Measurements from ENCODE around the gene ZNF275. TPM values are rescaled to one million over a fixed set of nuclear protein-coding genes. Genes with fewer than 3 reads are reported as not detected.

Gene ZNF275
- total RNA-seq, 1 experiment from 2014 or later: 13.4 TPM

DNA sequence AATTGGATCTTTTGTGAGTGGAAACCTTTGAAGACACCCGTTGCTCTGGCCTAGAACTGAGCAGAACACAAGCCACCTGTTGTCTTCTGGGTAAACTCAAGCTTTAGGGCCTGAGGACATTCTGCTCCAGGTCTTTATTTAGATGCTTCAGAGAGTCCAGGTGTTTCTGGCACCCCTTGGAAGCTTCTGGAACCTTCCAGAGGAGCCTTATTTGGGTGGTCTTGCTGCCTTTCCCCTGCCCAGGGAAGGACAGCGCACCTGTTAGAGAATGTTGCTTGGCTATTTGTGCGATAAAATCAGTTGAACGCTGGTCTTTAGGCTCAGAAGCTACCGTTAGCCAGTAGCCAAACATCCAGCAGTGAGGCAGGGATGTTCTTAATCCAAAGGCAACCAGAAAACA lies 3.0 kb downstream of the ZNF275 start:
- no peaks in the 10 kb centered on the region for H3K4me1 ChIP-seq
- no peak overlapping the region for H3K27ac ChIP-seq
- H3K27me3 ChIP-seq: no peaks in the 10 kb centered on the region
- no peak for DNase-seq
- H3K4me3 ChIP-seq: no peak overlapping the region
- peaks cover 2% of the 10 kb centered on the region; the same call in 1 of the 2 replicates for H3K36me3 ChIP-seq
- no peaks in the 10 kb centered on the region for H3K9me3 ChIP-seq (replicated peaks)

DNA sequence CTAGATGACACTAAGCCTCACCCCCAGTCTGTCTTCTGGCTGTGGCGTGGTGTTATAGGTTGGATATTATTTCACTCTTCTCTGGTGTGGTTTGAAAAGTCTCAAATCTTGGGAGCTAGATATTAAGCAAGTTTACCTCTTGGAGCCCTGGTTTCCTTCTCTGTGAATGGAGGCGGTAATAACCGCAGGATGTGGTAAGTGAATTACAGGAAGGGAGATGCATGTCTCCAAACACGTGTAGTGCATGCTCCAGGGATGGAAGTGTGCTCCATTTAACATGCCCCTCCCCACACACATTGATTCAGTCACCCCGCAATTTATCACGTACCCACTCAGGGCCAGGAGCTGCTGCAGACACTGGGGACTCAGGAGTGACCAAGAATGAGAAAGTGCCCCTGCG lies 4.9 kb downstream of the ZNF275 start:
- H3K27ac ChIP-seq: no peak overlapping the region
- no peaks in the 10 kb centered on the region for H3K9me3 ChIP-seq (replicated peaks)
- DNase-seq: no peak
- no peaks in the 10 kb centered on the region for H3K4me1 ChIP-seq
- H3K36me3 ChIP-seq: peaks cover 2% of the 10 kb centered on the region; the same call in 1 of the 2 replicates
- no peaks in the 10 kb centered on the region for H3K27me3 ChIP-seq
- no peak overlapping the region for H3K4me3 ChIP-seq

DNA sequence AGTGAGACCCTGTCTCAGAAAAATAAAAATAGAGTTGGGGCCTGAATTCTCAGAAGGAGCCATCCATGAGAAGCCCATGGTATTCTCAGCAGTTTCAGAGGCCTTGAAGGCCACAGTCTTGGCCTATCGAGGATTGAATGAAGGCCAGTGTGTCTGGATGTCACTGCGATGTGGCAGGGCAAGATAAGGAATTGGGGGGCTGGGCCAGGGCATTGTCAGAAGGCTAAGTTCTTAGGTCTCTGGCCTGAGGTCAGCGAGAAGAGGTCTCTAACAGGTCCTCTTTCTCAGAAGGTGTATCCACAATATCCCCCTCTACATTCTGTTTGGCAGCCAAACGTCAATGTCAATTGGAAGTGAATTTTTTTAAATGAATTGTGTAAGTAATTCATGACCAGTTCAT lies 5.7 kb downstream of the ZNF275 start:
- Histone ChIP-seq H3K27me3 (no peaks in the 10 kb centered on the region), H3K9me3 (replicated peaks) (no peaks in the 10 kb centered on the region), H3K4me1 (no peaks in the 10 kb centered on the region), H3K4me3 (no peak overlapping the region), H3K27ac (no peak overlapping the region), H3K36me3 (peaks cover 2% of the 10 kb centered on the region; the same call in 1 of the 2 replicates)
- DNase-seq: no peak

DNA sequence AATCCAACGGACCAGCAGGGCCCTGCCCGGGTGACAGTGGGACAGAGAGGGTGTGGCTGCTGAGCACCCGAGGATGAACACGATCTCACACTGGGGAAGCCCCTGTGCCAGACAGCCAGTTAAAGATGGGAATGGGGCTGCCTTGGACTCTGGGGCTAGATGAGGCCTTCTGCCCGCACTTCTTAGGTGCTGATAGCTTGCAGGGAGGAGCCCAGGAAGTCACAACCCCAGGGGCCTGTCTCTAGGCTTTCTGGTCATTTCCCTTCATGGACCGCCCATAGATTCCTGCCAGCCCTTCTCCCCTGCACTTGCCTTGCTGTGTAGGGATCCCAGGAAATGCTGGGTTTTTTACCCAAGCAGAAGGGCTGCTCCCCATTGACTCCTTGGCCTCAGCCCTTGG lies 6.2 kb downstream of the ZNF275 start:
- Histone ChIP-seq H3K4me3 (no peak overlapping the region), H3K9me3 (replicated peaks) (no peaks in the 10 kb centered on the region), H3K4me1 (no peaks in the 10 kb centered on the region), H3K36me3 (peaks cover 2% of the 10 kb centered on the region; the same call in 1 of the 2 replicates), H3K27ac (no peak overlapping the region), H3K27me3 (no peaks in the 10 kb centered on the region)
- no peak for DNase-seq

DNA sequence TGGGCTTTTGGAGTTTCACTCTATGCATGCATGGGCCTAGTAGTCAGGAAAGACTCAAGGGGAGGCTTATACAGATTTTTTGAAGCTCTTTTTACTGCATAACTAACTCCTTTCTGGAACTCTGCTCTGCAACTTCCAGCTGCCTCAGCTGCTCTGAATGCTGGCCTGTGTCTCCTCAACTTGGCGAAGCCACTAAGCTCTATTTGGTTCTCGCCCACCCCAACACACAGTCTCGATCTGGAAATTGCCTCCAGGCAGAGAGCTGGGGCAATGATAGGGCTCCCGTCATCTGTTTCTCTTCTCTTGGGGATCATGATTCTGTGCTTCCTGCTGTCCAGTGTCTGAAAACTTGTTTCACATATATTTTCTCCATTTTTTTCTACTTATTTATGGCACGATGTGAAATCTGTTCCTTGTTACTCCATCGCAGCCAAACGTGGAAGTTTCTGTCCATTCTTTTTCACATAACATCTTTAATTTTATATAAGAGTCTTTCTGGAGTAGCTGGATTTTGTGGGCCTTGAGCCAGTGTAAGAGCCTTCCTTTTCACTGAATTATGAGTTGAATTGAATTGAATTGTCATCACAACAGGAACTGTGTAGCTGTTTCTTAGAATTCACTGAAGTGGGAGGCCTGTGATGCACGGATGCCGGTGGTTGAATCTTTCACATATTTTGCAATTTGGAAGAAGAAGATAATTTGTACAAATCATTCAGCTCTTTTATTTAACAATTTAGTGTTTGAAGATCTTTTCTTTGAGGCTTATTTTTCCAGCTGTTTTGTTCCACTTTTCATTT lies 9.0 kb downstream of the ZNF275 start:
- no peaks in the 10 kb centered on the region for H3K4me1 ChIP-seq
- H3K36me3 ChIP-seq: peaks cover 2% of the 10 kb centered on the region; the same call in 1 of the 2 replicates
- H3K27ac ChIP-seq: no peak overlapping the region
- no peak for DNase-seq
- H3K27me3 ChIP-seq: no peaks in the 10 kb centered on the region
- no peak overlapping the region for H3K4me3 ChIP-seq
- H3K9me3 ChIP-seq (replicated peaks): no peaks in the 10 kb centered on the region

DNA sequence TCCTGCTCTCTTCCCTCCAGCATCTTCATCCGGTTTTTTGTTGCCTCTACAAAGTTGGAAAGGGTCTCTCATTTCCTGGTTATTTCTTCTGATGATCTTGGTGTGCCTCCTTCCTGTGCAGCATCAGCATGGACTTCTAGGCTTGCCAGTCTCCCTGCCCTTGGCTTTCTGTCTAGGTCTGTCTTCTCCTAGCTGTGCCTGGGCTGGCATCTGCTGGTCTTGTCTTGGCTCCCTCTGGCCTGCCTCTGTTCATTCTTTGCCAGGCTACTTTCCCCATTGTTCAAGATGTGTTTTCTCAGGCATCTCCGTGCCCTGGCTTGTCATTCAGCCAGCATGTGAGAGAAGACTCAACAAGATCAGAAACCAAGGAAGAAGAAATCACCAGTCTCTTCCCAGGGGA lies 9.7 kb downstream of the ZNF275 start:
- Histone ChIP-seq H3K4me3 (no peak overlapping the region), H3K9me3 (replicated peaks) (no peaks in the 10 kb centered on the region), H3K4me1 (no peaks in the 10 kb centered on the region), H3K27ac (no peak overlapping the region), H3K36me3 (peaks cover 2% of the 10 kb centered on the region; the same call in 1 of the 2 replicates), H3K27me3 (no peaks in the 10 kb centered on the region)
- DNase-seq: no peak

DNA sequence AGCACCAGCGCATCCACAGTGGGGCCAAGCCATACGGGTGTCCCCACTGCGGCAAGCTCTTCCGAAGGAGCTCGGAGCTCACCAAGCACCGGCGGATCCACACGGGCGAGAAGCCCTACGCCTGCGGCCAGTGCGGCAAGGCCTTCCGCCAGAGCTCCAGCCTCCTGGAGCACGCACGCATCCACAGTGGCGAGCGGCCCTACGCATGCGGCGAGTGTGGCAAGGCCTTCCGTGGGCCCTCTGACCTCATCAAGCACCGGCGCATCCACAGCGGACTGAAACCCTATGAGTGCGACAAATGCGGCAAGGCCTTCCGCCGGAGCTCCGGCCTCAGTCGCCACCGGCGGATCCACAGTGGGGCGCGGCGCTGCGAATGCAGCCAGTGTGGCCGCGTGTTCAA lies 13.6 kb downstream of the ZNF275 start:
- Histone ChIP-seq H3K27ac (no peak overlapping the region), H3K27me3 (no peaks in the 10 kb centered on the region), H3K9me3 (replicated peaks) (no peaks in the 10 kb centered on the region), H3K4me1 (no peaks in the 10 kb centered on the region), H3K4me3 (no peak overlapping the region), H3K36me3 (no peaks in the 10 kb centered on the region)
- no peak for DNase-seq

DNA sequence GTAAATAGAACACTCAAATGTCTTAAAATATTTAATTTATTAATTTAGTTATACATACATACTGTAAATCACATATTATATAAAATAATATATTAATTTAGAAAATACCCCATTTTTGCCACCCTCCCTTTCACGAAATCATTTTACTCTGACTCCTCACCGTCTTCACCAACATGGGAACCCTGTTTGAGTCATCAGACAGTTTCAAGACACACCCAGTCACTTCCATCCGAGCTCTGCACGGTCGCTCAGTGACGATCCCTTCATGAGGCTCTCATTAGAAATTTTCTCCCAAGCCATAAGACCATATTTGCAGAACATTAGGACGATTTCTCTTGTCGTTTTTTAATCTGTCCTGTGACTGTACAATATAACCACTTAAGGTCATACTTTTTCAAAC lies 14.5 kb downstream of the ZNF275 start:
- DNase-seq: no peak
- no peaks in the 10 kb centered on the region for H3K9me3 ChIP-seq (replicated peaks)
- H3K4me1 ChIP-seq: no peaks in the 10 kb centered on the region
- H3K4me3 ChIP-seq: no peak overlapping the region
- no peaks in the 10 kb centered on the region for H3K36me3 ChIP-seq
- no peaks in the 10 kb centered on the region for H3K27me3 ChIP-seq
- H3K27ac ChIP-seq: no peak overlapping the region

DNA sequence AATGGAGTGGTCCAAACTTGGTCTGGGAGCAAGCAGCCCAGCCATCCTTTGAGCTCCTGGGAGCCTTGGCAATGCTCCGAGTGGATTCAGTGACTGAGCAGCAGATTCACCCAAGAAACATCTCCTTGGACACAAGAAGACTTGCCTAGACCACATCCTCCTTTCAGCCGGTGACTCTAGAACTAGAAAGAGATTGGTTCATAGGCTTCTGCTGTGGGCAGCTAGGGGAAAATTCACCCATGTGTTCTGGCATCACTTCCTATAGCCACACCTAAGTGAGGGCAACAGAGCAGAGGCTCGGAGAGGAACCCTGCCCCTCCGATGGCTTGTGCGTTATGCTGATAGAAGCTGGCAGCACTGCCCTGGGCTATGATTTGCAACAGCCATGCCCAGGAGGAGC lies 16.0 kb downstream of the ZNF275 start:
- no peaks in the 10 kb centered on the region for H3K27me3 ChIP-seq
- H3K4me1 ChIP-seq: no peaks in the 10 kb centered on the region
- H3K27ac ChIP-seq: no peak overlapping the region
- no peak for DNase-seq
- no peaks in the 10 kb centered on the region for H3K36me3 ChIP-seq
- no peak overlapping the region for H3K4me3 ChIP-seq
- H3K9me3 ChIP-seq (replicated peaks): no peaks in the 10 kb centered on the region

DNA sequence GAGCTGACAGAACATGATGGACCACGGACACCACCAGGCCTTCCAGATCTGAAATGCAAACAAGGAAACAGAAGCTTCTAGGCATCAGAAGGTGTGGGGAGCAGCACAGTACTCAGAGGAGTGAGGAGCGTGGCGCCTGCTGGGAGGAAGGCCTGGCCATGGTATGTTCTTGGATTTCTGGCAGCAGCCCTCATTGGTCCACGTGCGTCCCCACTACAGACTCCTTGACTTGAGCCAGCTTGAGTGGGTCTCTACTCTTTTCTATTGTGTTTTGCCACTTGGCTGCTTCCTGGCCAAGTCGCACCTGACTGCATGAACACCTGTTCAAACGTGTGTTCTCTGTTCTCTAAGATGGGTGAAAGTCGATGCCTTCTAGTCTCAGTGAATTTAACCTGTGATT lies 18.0 kb downstream of the ZNF275 start:
- no peaks in the 10 kb centered on the region for H3K4me1 ChIP-seq
- H3K9me3 ChIP-seq (replicated peaks): no peaks in the 10 kb centered on the region
- no peaks in the 10 kb centered on the region for H3K27me3 ChIP-seq
- no peaks in the 10 kb centered on the region for H3K36me3 ChIP-seq
- H3K27ac ChIP-seq: no peak overlapping the region
- DNase-seq: no peak
- no peak overlapping the region for H3K4me3 ChIP-seq

DNA sequence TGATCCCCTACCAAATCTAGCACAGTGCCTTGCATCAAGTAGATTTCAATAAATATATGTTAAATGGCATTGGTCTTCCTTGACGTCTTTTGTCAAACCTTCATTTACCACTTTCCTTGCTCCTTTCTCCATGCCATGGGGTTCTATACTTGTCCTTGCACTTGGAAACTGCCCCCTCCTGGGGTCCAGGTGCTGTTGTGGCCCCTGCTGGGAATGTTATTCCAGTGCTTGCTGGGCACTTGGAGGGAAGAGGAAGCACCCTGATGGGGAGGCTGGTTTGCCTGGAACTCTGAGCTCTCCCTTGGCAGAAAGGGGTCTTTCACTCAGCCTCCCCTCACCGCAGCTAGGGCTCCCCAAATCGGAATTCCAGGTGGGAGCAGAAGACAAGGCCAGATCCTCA lies 18.9 kb downstream of the ZNF275 start:
- Histone ChIP-seq H3K27ac (no peak overlapping the region), H3K9me3 (replicated peaks) (no peaks in the 10 kb centered on the region), H3K4me3 (no peak overlapping the region), H3K27me3 (no peaks in the 10 kb centered on the region), H3K36me3 (no peaks in the 10 kb centered on the region), H3K4me1 (no peaks in the 10 kb centered on the region)
- no peak for DNase-seq

DNA sequence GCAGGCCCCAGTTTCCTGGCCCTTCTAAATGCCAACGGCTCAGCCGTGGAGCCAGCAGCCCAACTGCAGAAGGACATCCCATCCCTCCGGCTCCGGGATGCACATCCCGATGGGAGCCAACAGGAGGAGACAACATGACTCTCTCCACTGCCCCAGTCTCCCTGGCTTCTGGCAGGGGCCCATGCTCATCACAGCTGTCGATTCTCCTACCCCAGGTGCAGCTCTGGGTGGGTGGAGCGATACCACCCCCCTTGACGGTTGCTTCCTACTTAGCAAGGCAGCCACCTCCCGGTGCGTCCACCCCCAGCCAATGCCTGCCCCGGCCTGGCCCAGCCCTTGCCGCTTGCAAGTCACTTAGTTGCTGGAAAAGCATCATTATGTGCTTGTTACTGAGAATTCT lies 19.5 kb downstream of the ZNF275 start:
- H3K36me3 ChIP-seq: no peaks in the 10 kb centered on the region
- no peaks in the 10 kb centered on the region for H3K27me3 ChIP-seq
- H3K27ac ChIP-seq: no peak overlapping the region
- H3K4me3 ChIP-seq: no peak overlapping the region
- DNase-seq: no peak
- H3K9me3 ChIP-seq (replicated peaks): no peaks in the 10 kb centered on the region
- no peaks in the 10 kb centered on the region for H3K4me1 ChIP-seq

DNA sequence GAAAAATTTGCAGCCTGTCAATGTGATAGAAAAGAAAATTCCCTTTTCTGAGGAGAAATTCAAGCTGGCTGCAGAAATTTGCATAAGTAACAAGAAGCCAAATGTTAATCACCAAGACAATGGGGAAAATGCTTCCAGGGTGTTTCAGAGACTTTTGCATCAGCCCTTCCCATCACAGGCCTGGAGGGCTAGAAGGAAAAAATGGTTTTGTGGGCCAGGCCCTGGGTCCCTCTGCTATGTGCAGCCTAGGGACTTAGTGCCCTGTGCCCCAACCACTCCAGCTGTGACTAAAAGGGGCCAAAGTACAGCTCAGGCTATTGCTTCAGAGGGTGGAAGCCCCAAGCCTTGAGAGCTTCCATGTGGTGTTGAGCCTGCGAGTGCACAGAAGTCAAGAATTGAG lies 23.9 kb downstream of the ZNF275 start:
- Histone ChIP-seq H3K9me3 (replicated peaks) (no peaks in the 10 kb centered on the region), H3K36me3 (no peaks in the 10 kb centered on the region), H3K4me1 (no peaks in the 10 kb centered on the region), H3K4me3 (no peak overlapping the region), H3K27me3 (no peaks in the 10 kb centered on the region), H3K27ac (no peak overlapping the region)
- DNase-seq: no peak

DNA sequence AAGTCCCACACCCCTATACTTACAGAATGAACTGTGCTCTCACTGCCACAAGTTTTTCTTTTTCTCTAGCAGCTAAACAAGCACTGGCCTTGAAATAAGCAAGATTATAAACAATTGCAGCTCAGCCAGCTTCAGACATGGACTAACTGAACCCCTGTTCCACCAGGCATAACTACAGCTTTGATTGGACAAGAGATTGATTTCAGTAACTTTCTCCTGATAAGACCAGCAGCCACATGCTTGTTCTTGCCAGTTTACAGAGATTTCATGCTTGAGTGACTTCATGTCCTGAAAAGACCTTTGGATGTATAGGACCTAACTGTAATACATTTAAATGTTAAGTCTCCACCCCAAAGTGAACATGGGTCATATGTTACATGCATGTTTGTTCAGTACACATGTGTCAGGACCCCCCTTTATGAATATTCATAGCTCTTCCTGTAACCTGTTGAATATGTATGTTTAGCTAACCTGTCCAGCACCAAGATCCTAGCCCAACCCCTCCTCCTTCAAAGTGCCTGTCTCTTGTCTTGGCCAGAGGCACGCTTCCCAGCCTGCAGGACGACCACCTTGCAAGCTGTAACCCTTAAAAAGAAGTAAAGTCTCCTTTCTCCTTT lies 27.9 kb downstream of the ZNF275 start:
- Histone ChIP-seq H3K9me3 (replicated peaks) (no peaks in the 10 kb centered on the region), H3K4me1 (no peaks in the 10 kb centered on the region), H3K27ac (no peak overlapping the region), H3K36me3 (no peaks in the 10 kb centered on the region), H3K27me3 (no peaks in the 10 kb centered on the region), H3K4me3 (no peak overlapping the region)
- DNase-seq: peak in 1 of 2 experiments; percentile 26

DNA sequence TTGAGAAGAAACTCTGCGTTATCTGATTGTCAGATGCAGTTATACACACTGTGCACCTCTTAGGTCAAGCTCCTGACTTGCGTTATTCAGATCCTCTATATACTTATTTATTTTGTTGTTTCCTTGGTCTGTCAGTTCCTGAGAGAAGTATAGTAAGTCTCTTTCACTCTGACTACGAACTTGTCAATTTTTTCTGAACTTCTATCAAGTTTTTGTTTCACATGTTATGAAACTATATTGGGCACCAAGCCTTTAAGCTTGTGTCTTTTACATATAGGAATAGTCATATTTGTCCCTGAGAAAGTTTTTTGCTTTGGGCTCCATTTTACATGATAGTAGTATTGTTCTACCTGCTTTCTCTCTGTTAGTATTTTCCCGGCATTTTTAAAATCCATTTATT lies 31.7 kb downstream of the ZNF275 start:
- Histone ChIP-seq H3K36me3 (no peaks in the 10 kb centered on the region), H3K9me3 (replicated peaks) (no peaks in the 10 kb centered on the region)

DNA sequence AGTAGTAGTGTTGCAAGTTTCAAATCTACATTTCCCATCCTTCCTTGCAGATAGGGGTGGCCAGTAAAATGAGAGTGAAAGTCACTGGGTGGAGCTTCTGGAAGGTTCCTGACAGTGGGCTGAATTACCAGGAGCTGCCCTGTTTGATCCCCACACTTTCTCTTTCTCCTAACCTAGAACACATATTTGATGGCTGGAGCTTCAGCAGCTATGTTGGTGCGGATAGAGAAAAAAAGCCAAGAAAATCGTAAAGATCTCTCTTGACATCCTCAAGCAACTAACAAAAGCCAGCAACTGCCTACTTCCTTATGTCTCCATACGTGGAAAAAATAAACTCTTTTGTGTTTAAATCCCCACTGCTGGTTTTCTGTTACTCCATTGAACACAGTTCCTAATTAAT lies 32.2 kb downstream of the ZNF275 start:
- Histone ChIP-seq H3K4me1 (no peaks in the 10 kb centered on the region), H3K27ac (no peak overlapping the region)

More for the DNA sequence above, 31.7 kb downstream of the ZNF275 start:
- DNase-seq: no peak
- H3K27ac ChIP-seq: no peak overlapping the region
- no peak overlapping the region for H3K4me3 ChIP-seq
- H3K27me3 ChIP-seq: no peaks in the 10 kb centered on the region
- H3K4me1 ChIP-seq: no peaks in the 10 kb centered on the region

More for the DNA sequence above, 32.2 kb downstream of the ZNF275 start:
- Histone ChIP-seq H3K27me3 (no peaks in the 10 kb centered on the region), H3K9me3 (replicated peaks) (no peaks in the 10 kb centered on the region), H3K36me3 (no peaks in the 10 kb centered on the region), H3K4me3 (no peak overlapping the region)
- DNase-seq: no peak
